Osteoblast (primary cell): ENCODE data around the gene ABCG4. TPM values are rescaled to one million over a fixed set of nuclear protein-coding genes. Genes with fewer than 3 reads are reported as not detected.

Experiments used
- DNase-seq: peaks from one replicate; pipeline ENCODE4 v3.0.0; 2011; ENCODE audit warnings: low spot score, mixed read lengths; ENCODE audit not compliant: insufficient read length; ENCODE audit errors: missing footprints
- H2AFZ ChIP-seq: 2 replicates; pipeline ENCODE4 v1.6.0; 2011; ENCODE audit warnings: mild to moderate bottlenecking, low read length
- H3K27ac ChIP-seq: 2 replicates; pipeline ENCODE4 v1.5.1; 2011; ENCODE audit warnings: mild to moderate bottlenecking, low read depth, low read length, moderate library complexity
- H3K27me3 ChIP-seq: 2 replicates; pipeline ENCODE4 v1.6.0; 2012; ENCODE audit warnings: mild to moderate bottlenecking, control low read depth, inconsistent platforms, low read length, moderate library complexity; ENCODE audit not compliant: insufficient read depth
- H3K36me3 ChIP-seq: 2 replicates; pipeline ENCODE4 v1.5.1; 2011; ENCODE audit warnings: mild to moderate bottlenecking, low read length, control low read depth, moderate library complexity; ENCODE audit not compliant: insufficient read depth
- H3K4me1 ChIP-seq: 2 replicates; pipeline ENCODE4 v1.5.1; 2011; ENCODE audit warnings: mild to moderate bottlenecking, low read length, control low read depth, moderate library complexity; ENCODE audit not compliant: insufficient read depth
- H3K4me2 ChIP-seq: 2 replicates; pipeline ENCODE4 v1.6.0; 2011; ENCODE audit warnings: mild to moderate bottlenecking, low read length; ENCODE audit not compliant: insufficient read depth
- H3K4me3 ChIP-seq: fragments of 200-600 bp; sonication (generic); 3 replicates; pipeline ENCODE4 v1.5.1; 2012; ENCODE audit warnings: mild to moderate bottlenecking, low read length, inconsistent platforms; ENCODE audit not compliant: insufficient read depth
- H3K79me2 ChIP-seq: 2 replicates; pipeline ENCODE4 v1.6.0; 2012; ENCODE audit warnings: mild to moderate bottlenecking, low read length, control low read depth, inconsistent platforms; ENCODE audit not compliant: insufficient read depth
- H3K9me3 ChIP-seq: 2 replicates; pipeline ENCODE4 v1.5.1; 2011; ENCODE audit warnings: low read depth, low read length, control low read depth
- H4K20me1 ChIP-seq: 2 replicates; pipeline ENCODE4 v1.6.0; 2012; ENCODE audit warnings: mild to moderate bottlenecking, low read length, control low read depth; ENCODE audit not compliant: insufficient read depth
- total RNA-seq: library from RNA; depleted of rRNA; stranded (reverse); fragments of >200 nt; gene quantifications from 2 replicates; pipeline ENCODE4 v1.2.3, GENCODE V29; 2012
- TF ChIP-seq, protein P1 (sequence below): IDR thresholded peaks from 2 replicates; pipeline ENCODE4 v1.5.1; 2011; ENCODE audit warnings: mild to moderate bottlenecking, low read depth, low read length, moderate library complexity; ENCODE audit errors: extremely low read depth

The ABCG4 gene
- total RNA-seq, 1 donor = not detected

DNA sequence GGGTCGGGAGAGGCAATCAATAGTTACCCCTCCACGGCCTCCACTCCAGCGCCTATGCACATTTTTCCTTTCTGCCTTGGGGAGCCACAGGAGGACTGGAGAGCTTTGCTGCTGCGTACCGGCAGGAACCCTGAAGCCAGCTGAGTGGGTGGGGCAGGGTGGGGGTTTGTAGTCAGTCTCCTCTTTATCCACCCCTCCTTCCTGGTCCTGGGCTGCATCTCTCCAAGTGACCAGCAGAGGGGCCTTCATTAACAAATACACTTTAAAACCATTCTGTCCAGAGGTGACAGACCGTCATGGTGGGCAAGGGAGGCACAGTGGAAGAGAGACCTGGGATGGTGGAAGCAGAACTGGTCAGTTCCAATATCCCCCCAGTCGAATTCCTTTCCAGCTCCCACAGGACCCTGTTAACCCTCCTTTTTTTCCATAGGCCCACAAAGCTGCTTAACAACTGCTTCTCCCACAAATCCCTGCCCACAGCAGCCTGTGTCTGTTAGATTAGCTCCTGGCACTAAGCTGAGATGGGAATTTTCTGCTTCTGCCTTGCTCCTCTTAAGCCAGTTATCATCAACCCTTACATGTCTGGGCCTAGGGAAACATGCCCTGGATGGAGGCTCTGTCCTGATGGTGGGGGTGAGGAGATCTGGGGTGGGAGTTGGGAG lies 3.9 kb upstream of the ABCG4 start:
- Histone ChIP-seq H3K27me3 (peaks cover 34% of the 10 kb centered on the region), H3K9me3 (no peaks in the 10 kb centered on the region), H3K4me2 (no peak overlapping the region), H2AFZ (no peak overlapping the region), H3K27ac (no peak overlapping the region), H4K20me1 (no peaks in the 10 kb centered on the region), H3K79me2 (no peaks in the 10 kb centered on the region), H3K36me3 (no peaks in the 10 kb centered on the region), H3K4me1 (peaks cover 4% of the 10 kb centered on the region), H3K4me3 (no peak overlapping the region)
- TF ChIP-seq, protein P1, sequence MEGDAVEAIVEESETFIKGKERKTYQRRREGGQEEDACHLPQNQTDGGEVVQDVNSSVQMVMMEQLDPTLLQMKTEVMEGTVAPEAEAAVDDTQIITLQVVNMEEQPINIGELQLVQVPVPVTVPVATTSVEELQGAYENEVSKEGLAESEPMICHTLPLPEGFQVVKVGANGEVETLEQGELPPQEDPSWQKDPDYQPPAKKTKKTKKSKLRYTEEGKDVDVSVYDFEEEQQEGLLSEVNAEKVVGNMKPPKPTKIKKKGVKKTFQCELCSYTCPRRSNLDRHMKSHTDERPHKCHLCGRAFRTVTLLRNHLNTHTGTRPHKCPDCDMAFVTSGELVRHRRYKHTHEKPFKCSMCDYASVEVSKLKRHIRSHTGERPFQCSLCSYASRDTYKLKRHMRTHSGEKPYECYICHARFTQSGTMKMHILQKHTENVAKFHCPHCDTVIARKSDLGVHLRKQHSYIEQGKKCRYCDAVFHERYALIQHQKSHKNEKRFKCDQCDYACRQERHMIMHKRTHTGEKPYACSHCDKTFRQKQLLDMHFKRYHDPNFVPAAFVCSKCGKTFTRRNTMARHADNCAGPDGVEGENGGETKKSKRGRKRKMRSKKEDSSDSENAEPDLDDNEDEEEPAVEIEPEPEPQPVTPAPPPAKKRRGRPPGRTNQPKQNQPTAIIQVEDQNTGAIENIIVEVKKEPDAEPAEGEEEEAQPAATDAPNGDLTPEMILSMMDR = peak; percentile 60
- DNase-seq = peak; percentile 96

DNA sequence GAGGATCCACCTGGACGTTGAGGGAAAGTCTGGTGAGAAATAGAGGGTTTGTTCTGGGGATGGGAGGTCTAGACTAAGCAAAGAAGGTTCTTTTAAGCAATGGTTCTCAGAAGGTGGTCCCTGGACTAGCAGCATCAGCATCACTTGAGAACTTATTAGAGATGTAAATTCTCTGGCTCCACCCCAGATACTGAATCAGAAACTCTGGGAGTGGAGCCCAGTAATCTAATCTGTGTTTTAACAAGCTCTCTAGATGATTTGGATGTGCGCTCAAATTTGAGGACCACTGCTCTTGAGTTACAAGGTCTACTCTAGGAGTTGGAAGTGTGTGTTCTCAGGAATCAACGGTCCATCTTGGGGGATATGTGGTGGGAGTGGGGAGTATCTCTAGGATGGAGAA lies 3.3 kb upstream of the ABCG4 start:
- H3K27me3 ChIP-seq = peaks cover 40% of the 10 kb centered on the region
- H3K4me1 ChIP-seq = peaks cover 4% of the 10 kb centered on the region
- H2AFZ ChIP-seq = no peak overlapping the region
- no peaks in the 10 kb centered on the region for H3K36me3 ChIP-seq
- H3K79me2 ChIP-seq = no peaks in the 10 kb centered on the region
- H3K4me2 ChIP-seq = no peak overlapping the region
- H3K9me3 ChIP-seq = no peaks in the 10 kb centered on the region
- no peak overlapping the region for H3K4me3 ChIP-seq
- H3K27ac ChIP-seq = no peak overlapping the region
- DNase-seq = peak; percentile 39
- no peaks in the 10 kb centered on the region for H4K20me1 ChIP-seq
- TF ChIP-seq, protein P1 = no peak

GRCh38 chr11:119147604-119148333 lies 1.1 kb upstream of the ABCG4 start:
- H3K79me2 ChIP-seq = no peaks in the 10 kb centered on the region
- DNase-seq = peak; percentile 60

DNA sequence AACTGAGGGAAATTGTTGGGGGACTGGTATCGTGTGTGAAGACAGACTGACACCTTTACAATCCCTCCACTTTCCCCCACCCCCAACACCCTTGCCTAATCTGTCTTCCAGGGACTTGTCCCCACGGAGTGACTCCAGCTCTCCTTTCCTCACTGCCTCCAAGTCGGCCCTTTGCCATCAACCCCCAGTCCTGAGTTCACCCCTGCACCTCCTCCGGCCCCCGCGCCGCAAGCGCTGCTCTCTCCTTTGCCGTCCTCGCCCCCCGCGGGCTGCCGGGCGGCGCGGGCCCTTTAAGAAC lies 183 bp upstream of the ABCG4 start:
- Histone ChIP-seq H3K27ac (no peak overlapping the region), H3K79me2 (no peaks in the 10 kb centered on the region), H3K9me3 (no peaks in the 10 kb centered on the region), H3K4me1 (peaks cover 4% of the 10 kb centered on the region), H3K4me3 (peak overlapping the region; percentile 70), H3K4me2 (peak overlapping the region; percentile 82), H4K20me1 (no peaks in the 10 kb centered on the region), H3K27me3 (peaks cover 58% of the 10 kb centered on the region), H2AFZ (peak overlapping the region; percentile 76), H3K36me3 (no peaks in the 10 kb centered on the region)
- DNase-seq = no peak
- TF ChIP-seq, protein P1 = no peak

More at GRCh38 chr11:119147604-119148333, 1.1 kb upstream of the ABCG4 start:
- Histone ChIP-seq H3K9me3 (no peaks in the 10 kb centered on the region), H3K4me1 (peaks cover 4% of the 10 kb centered on the region), H3K36me3 (no peaks in the 10 kb centered on the region), H3K4me2 (no peak overlapping the region), H3K4me3 (no peak overlapping the region), H4K20me1 (no peaks in the 10 kb centered on the region), H2AFZ (no peak overlapping the region), H3K27me3 (peaks cover 57% of the 10 kb centered on the region), H3K27ac (no peak overlapping the region)
- TF ChIP-seq, protein P1 = no peak
